Measurements from ENCODE around the gene ORAI2. TPM values are rescaled to one million over a fixed set of nuclear protein-coding genes. Genes with fewer than 3 reads are reported as not detected.
A peak's percentile ranks its signal among the peaks of the same experiment; 100 is the strongest.

ORAI2 gene
- total and polyA plus RNA-seq, 10 of the 15 experiments (the other 5 are each of a cell fraction or from before 2014, with no cell fraction given) = 5.8 to 111 (median 46.9) TPM

GRCh38 chr7:102446387-102447156 lies 13.2 kb downstream of the ORAI2 start:
- H4K20me1 ChIP-seq (ENCODE audit: control insufficient read depth, insufficient read depth) = no peaks in the 10 kb centered on the region
- ChIA-PET SMC1A (ENCODE audit: uncharacterized antibody, unreplicated experiment) (interaction anchor here (0.6 to 1.6 kb wide), 2 partner anchors 17 to 32 kb away, joined by 3 to 7 read pairs; partner anchors contain the start of gene ALKBH4), RAD21 (ENCODE audit: unreplicated experiment) (interaction anchor here (1.1 to 9.0 kb wide), 3 partner anchors 17 to 33 kb away, joined by 3 to 115 read pairs (median 10); no protein-coding TSS in a partner anchor), POLR2A (interaction anchor here (0.6 to 9.7 kb wide), 3 partner anchors 17 to 31 kb away, joined by 3 to 210 read pairs (median 14); partner anchors contain the start of gene ORAI2), CTCF (interaction anchor here (0.8 to 1.9 kb wide), 4 partner anchors 21 to 42 kb away, joined by 3 to 11 read pairs (median 5); no protein-coding TSS in a partner anchor)
- H2AFZ ChIP-seq (ENCODE audit: control insufficient read depth, low read depth, low read length) = no peak overlapping the region
- H3K9me3 ChIP-seq (replicated peaks; ENCODE audit: control insufficient read depth, insufficient read depth, low read length) = no peaks in the 10 kb centered on the region
- BruUV-seq (replicated peaks) = TSS peak; percentile 8
- no peak for ATAC-seq
- in situ Hi-C loops (cut with MboI) (no loop called here), intact Hi-C loops (cut with micrococcal nuclease; ENCODE audit: unreplicated experiment) (no loop called here)
- FAIRE-seq = no peak
- TF ChIP-seq ZSCAN29 (IDR thresholded peaks at IDR 0.05) (no peak), POLR2AphosphoS2 (IDR thresholded peaks at IDR 0.05; ENCODE audit: low read depth, low read length) (no peak), PRDM15 (CRISPR knock-in tag; IDR thresholded peaks at IDR 0.05) (no peak), KAT2A (conservative IDR thresholded peaks at IDR 0.05; ENCODE audit: control insufficient read depth, low read depth, low read length) (no peak), GABPA (IDR thresholded peaks at IDR 0.05; ENCODE audit: low read depth) (no peak), STAT3 (IDR thresholded peaks at IDR 0.05; ENCODE audit: low read depth, low read length) (no peak)
- no peaks in the 10 kb centered on the region for H3K27me3 ChIP-seq (replicated peaks in 1 of 2; ENCODE audit: control insufficient read depth in 2 of 2, insufficient read depth in 2 of 2, low read length in 1 of 2)
- H3K9ac ChIP-seq (ENCODE audit: control insufficient read depth, insufficient read depth, low read length) = no peak overlapping the region
- WGBS (ENCODE audit: insufficient coverage, insufficient replicate concordance, low lambda C conversion rate, missing lambda C conversion rate) = 87% methylated on average over 40 of the region's 41 CpGs
- no peak for DNase-seq (ENCODE audit: low read depth, low spot score)
- H3K79me2 ChIP-seq (ENCODE audit: control insufficient read depth, insufficient read depth, low read length) = peaks cover 7% of the 10 kb centered on the region
- peaks cover 40% of the 10 kb centered on the region for H3K4me1 ChIP-seq (ENCODE audit: control insufficient read depth, insufficient read depth, low read length)
- H3K4me3 ChIP-seq = no peak overlapping the region
- peaks cover 8 to 22% of the 10 kb centered on the region in 2 experiments; a peak in 3 of 4 replicates for H3K36me3 ChIP-seq (ENCODE audit: control insufficient read depth in 2 of 2, insufficient read depth in 2 of 2, low read length in 1 of 2)
- H3K4me2 ChIP-seq (ENCODE audit: control insufficient read depth, insufficient read depth) = no peak overlapping the region
- no peak overlapping the region for H3K27ac ChIP-seq (ENCODE audit: control insufficient read depth, insufficient read depth)

Measured in GM12878 (cell line).